Measurements from ENCODE around the gene DYNLT5.

DNA sequence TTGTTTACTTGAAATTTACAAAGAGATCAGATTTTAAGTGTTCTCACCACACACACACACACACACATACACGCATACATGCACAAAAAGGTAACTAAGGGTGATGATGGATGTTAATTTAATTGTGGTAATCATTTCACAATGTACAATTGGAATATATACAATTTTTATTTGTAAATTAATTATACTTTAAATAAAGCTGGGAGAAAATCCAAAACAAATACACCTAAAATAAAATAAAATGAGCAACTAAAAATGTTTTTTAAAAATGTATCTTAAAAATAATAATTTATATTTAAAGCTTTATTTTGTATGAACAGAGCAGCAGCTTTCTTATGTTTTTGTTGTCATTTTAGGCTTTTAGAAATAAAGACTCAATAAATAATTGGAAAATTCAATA is 57.0 kb downstream of the DYNLT5 start:
- TF ChIP-seq, protein P1, sequence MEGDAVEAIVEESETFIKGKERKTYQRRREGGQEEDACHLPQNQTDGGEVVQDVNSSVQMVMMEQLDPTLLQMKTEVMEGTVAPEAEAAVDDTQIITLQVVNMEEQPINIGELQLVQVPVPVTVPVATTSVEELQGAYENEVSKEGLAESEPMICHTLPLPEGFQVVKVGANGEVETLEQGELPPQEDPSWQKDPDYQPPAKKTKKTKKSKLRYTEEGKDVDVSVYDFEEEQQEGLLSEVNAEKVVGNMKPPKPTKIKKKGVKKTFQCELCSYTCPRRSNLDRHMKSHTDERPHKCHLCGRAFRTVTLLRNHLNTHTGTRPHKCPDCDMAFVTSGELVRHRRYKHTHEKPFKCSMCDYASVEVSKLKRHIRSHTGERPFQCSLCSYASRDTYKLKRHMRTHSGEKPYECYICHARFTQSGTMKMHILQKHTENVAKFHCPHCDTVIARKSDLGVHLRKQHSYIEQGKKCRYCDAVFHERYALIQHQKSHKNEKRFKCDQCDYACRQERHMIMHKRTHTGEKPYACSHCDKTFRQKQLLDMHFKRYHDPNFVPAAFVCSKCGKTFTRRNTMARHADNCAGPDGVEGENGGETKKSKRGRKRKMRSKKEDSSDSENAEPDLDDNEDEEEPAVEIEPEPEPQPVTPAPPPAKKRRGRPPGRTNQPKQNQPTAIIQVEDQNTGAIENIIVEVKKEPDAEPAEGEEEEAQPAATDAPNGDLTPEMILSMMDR (IDR thresholded peaks at IDR 0.05), result no peak
- TF ChIP-seq EZH2 (IDR thresholded peaks at IDR 0.05; ENCODE audit: borderline replicate concordance, insufficient read depth, low read depth, low read length, poor library complexity, severe bottlenecking), result no peak

Measured in B cell (primary cell).